NOMO-1 treated with DMSO at 0.1 percent for 48 hours (cell line): ENCODE data around the gene FADS1.

Source experiments
- DNase-seq: peaks from one replicate; lab custom pipeline; 2025; ENCODE audit not compliant: unreplicated experiment; lab: John Stamatoyannopoulos, UW

The FADS1 gene

GRCh38 chr11:61827571-61828378, 11.0 kb upstream of the FADS1 start, which contains the start of gene FADS2:
Gene FADS2 (plus strand): TSS chr11:61828300. CDS start chr11:61828391, 91 bp downstream.
- DNase-seq: peak; percentile 90

GRCh38 chr11:61826930-61827570, 10.2 kb upstream of the FADS1 start:
- DNase-seq: peak; percentile 67

- DNase-seq: no peak
These were observed 3.4 kb upstream of the FADS1 start for GRCh38 chr11:61820174-61820573.

- no peak for DNase-seq
These were observed 834 bp upstream of the FADS1 start for GRCh38 chr11:61817471-61818202.

- DNase-seq: peak; percentile 38
These were observed 740 bp downstream of the FADS1 start for GRCh38 chr11:61815790-61816735.

GRCh38 chr11:61814958-61815789, 1.6 kb downstream of the FADS1 start:
- DNase-seq: peak; percentile 75

GRCh38 chr11:61814247-61814957, 2.4 kb downstream of the FADS1 start:
- peak; percentile 53 for DNase-seq

GRCh38 chr11:61812736-61813411, 3.9 kb downstream of the FADS1 start:
- DNase-seq: no peak

- no peak for DNase-seq
These were observed 5.0 kb downstream of the FADS1 start for GRCh38 chr11:61811831-61812230.

GRCh38 chr11:61810671-61811175, 6.1 kb downstream of the FADS1 start:
- no peak for DNase-seq

GRCh38 chr11:61806785-61807184, 10.0 kb downstream of the FADS1 start:
- DNase-seq: no peak

GRCh38 chr11:61805146-61805545, 11.7 kb downstream of the FADS1 start:
- no peak for DNase-seq

GRCh38 chr11:61803889-61804647, 12.7 kb downstream of the FADS1 start:
- no peak for DNase-seq

GRCh38 chr11:61802605-61803004, 14.2 kb downstream of the FADS1 start:
- DNase-seq: no peak

- DNase-seq: no peak
These were observed 16.2 kb downstream of the FADS1 start for GRCh38 chr11:61800331-61801281.

GRCh38 chr11:61799665-61800284, 17.0 kb downstream of the FADS1 start:
- no peak for DNase-seq
